Activated T-helper 17 cell treated with anti-CD3 and anti-CD28 coated beads, Interleukin-2, amount 50 U/mL, for 72 hours (primary cell): ENCODE measurements around the gene FGD4. TPM values are rescaled to one million over a fixed set of nuclear protein-coding genes. Genes with fewer than 3 reads are reported as not detected.

Experiments
- ATAC-seq: fragments of 150-1000 bp; cut with Tn5 transposase; replicated peaks from 2 replicates; pipeline ENCODE4 v1.10.0; 2021; ENCODE audit warnings: mild to moderate bottlenecking, moderate library complexity
- H3K27ac Mint-ChIP-seq: one replicate; pipeline ENCODE4 v1.8.0; 2022; ENCODE audit warnings: mixed read lengths
- H3K27me3 Mint-ChIP-seq: one replicate; pipeline ENCODE4 v1.8.0; 2022; ENCODE audit warnings: mixed read lengths
- H3K36me3 Mint-ChIP-seq: one replicate; pipeline ENCODE4 v1.8.0; 2022; ENCODE audit warnings: low read depth, mild to moderate bottlenecking, mixed read lengths
- H3K4me1 Mint-ChIP-seq: one replicate; pipeline ENCODE4 v1.8.0; 2022; ENCODE audit warnings: mixed read lengths
- H3K4me3 Mint-ChIP-seq: one replicate; pipeline ENCODE4 v1.8.0; 2022; ENCODE audit warnings: mild to moderate bottlenecking, mixed read lengths
- H3K9me3 Mint-ChIP-seq: one replicate; pipeline ENCODE4 v1.8.0; 2022; ENCODE audit warnings: mixed read lengths
- total RNA-seq, 2 donors: library from RNA; stranded (reverse); gene quantifications; one replicate each; pipeline ENCODE4 v1.2.3, GENCODE V29; 2022

The FGD4 gene
- total RNA-seq, 2 donors from 2014 or later: 0.21 to 0.32 TPM

- peak overlapping the region; percentile 20 for H3K4me3 Mint-ChIP-seq
- no peak overlapping the region for H3K27ac Mint-ChIP-seq
- H3K4me1 Mint-ChIP-seq: no peaks in the 10 kb centered on the region
- no peaks in the 10 kb centered on the region for H3K36me3 Mint-ChIP-seq
- ATAC-seq: no peak
- H3K9me3 Mint-ChIP-seq: no peaks in the 10 kb centered on the region
- H3K27me3 Mint-ChIP-seq: peaks cover 3% of the 10 kb centered on the region
Measured at GRCh38 chr12:32455607-32456071, 56.3 kb downstream of the FGD4 start.

DNA sequence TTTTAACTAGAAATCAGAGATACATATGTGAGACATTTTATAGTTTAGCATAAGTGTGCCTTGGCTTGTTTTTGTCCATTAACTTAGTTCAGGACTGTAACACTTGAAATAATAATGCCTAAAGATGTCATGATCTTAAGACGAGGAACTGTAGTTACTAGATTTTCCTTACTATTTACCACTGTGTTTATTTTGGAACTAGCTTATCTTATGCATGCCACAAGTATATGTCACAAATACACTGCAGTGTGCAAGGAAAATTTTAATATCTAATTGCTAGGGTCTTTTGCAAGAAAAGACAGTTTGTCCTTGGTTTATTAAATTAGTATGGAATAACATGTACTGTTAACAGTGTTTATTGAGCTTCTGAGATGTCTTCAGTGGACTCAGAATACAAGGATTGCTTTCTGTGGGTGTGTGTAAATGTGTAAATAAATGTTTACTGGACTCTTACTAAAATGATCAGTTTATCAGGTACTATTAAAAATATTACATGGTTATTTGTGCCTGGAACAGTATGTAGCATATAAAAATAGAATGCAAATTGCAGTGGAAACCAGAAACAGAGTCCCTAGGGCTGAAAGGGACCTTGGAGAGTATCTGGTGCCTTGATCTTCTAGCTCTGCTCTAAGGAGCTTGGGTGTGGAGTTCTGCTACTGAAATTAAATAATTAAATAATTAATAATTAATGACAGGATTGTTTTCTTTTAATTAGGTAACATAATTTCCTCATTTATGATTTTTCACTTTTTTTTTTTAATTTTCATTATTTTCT is 58.1 kb downstream of the FGD4 start:
- no peaks in the 10 kb centered on the region for H3K36me3 Mint-ChIP-seq
- H3K27ac Mint-ChIP-seq: no peak overlapping the region
- H3K4me1 Mint-ChIP-seq: no peaks in the 10 kb centered on the region
- no peaks in the 10 kb centered on the region for H3K9me3 Mint-ChIP-seq
- no peak overlapping the region for H3K4me3 Mint-ChIP-seq
- peaks cover 3% of the 10 kb centered on the region for H3K27me3 Mint-ChIP-seq
- no peak for ATAC-seq

GRCh38 chr12:32460638-32461037 is 61.3 kb downstream of the FGD4 start:
- no peaks in the 10 kb centered on the region for H3K4me1 Mint-ChIP-seq
- H3K27me3 Mint-ChIP-seq: no peaks in the 10 kb centered on the region
- H3K4me3 Mint-ChIP-seq: no peak overlapping the region
- ATAC-seq: no peak
- no peaks in the 10 kb centered on the region for H3K9me3 Mint-ChIP-seq
- H3K36me3 Mint-ChIP-seq: no peaks in the 10 kb centered on the region
- no peak overlapping the region for H3K27ac Mint-ChIP-seq

DNA sequence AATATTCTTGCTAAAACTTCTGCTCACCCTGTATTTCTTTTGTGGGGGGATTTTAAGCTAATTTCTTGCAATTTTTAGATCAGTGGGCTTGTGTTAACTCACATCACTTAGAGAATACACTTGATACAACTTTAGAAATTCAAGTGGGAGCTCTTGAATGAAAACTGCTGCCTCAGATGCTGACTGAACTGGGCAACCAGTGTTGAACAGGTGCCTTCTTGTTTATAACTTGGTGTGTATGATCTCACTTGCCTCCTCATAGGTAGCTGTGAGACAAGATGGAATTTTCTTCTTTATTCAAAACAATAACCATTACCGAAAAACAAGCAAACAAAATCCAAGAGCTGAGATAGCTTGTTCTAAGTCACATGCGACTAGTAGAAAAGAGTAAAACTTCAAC is 63.5 kb downstream of the FGD4 start:
- Mint-ChIP-seq H3K4me1 (no peaks in the 10 kb centered on the region), H3K27me3 (no peaks in the 10 kb centered on the region), H3K36me3 (no peaks in the 10 kb centered on the region), H3K4me3 (no peak overlapping the region), H3K9me3 (no peaks in the 10 kb centered on the region), H3K27ac (no peak overlapping the region)
- ATAC-seq: no peak

GRCh38 chr12:32466187-32466586 is 66.8 kb downstream of the FGD4 start:
- H3K36me3 Mint-ChIP-seq: no peaks in the 10 kb centered on the region
- no peak for ATAC-seq
- no peak overlapping the region for H3K27ac Mint-ChIP-seq
- H3K27me3 Mint-ChIP-seq: no peaks in the 10 kb centered on the region
- H3K4me3 Mint-ChIP-seq: no peak overlapping the region
- H3K4me1 Mint-ChIP-seq: no peaks in the 10 kb centered on the region
- H3K9me3 Mint-ChIP-seq: no peaks in the 10 kb centered on the region

DNA sequence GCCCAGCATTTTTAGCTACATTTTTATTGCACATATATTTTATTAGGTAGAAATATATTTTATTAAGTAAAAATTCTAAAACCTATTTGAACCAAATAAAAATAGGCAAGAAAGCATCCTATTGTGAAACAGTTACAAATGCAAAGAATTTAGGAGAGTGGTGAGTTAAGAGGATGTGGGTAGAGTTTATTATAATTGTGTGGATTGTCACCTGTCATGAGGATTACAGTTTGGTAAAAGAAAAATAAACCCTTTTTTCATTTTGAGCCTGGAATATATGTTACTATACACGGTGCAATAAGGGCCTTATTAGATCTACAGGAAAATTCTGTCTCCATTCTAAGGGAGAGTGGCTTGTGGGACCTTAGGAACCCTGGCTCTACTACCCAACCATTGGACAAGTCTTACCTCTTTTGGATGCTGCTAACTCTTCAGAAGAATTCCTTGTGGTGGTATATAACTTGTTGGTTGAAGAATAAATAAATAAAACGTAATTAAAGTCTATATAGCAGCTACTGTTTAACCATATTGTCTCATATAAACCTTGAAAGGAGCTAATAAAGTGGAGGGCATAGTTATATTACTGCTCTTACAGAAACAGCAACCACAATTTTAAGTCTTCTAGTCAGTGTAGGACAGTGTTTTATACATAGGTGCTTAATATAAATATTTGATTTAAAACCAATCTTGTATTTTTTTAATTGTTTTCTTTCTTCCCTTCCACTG is 67.8 kb downstream of the FGD4 start:
- Mint-ChIP-seq H3K4me3 (no peak overlapping the region), H3K9me3 (no peaks in the 10 kb centered on the region), H3K27me3 (no peaks in the 10 kb centered on the region), H3K27ac (no peak overlapping the region), H3K4me1 (no peaks in the 10 kb centered on the region), H3K36me3 (no peaks in the 10 kb centered on the region)
- no peak for ATAC-seq

GRCh38 chr12:32467959-32468863 is 68.9 kb downstream of the FGD4 start:
- Mint-ChIP-seq H3K27me3 (no peaks in the 10 kb centered on the region), H3K9me3 (no peaks in the 10 kb centered on the region), H3K27ac (no peak overlapping the region), H3K36me3 (no peaks in the 10 kb centered on the region), H3K4me1 (no peaks in the 10 kb centered on the region), H3K4me3 (no peak overlapping the region)
- ATAC-seq: no peak

DNA sequence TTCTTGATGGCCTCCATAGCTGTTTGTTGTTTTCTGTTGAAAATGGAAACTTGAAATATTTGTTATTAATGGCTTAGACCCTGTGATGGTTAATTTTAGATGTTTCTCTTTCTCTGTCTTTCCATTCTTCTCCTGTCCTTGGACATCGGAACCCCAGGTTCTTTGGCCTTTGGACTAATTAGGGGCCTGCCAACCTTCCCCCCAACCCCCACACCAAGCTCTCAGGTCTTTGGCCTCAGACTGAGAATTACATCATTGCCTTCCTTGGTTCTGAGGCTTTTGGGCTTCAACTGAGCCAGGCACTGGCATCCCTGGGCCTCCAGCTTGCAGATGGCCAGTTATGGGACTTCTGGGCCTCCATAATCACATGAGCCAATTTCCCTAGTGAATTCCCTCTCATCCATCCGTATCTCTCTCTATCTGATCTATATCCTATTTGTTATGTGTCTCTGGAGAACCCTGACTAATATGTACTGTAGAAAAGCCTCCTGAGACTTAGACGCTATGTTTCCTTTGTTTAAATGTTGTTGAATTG is 71.6 kb downstream of the FGD4 start:
- Mint-ChIP-seq H3K4me3 (no peak overlapping the region), H3K9me3 (no peaks in the 10 kb centered on the region), H3K36me3 (no peaks in the 10 kb centered on the region), H3K4me1 (no peaks in the 10 kb centered on the region), H3K27ac (no peak overlapping the region), H3K27me3 (no peaks in the 10 kb centered on the region)
- no peak for ATAC-seq

GRCh38 chr12:32471591-32472001 is 72.2 kb downstream of the FGD4 start:
- Mint-ChIP-seq H3K4me3 (no peak overlapping the region), H3K9me3 (no peaks in the 10 kb centered on the region), H3K36me3 (no peaks in the 10 kb centered on the region), H3K4me1 (no peaks in the 10 kb centered on the region), H3K27me3 (no peaks in the 10 kb centered on the region), H3K27ac (no peak overlapping the region)
- ATAC-seq: no peak

DNA sequence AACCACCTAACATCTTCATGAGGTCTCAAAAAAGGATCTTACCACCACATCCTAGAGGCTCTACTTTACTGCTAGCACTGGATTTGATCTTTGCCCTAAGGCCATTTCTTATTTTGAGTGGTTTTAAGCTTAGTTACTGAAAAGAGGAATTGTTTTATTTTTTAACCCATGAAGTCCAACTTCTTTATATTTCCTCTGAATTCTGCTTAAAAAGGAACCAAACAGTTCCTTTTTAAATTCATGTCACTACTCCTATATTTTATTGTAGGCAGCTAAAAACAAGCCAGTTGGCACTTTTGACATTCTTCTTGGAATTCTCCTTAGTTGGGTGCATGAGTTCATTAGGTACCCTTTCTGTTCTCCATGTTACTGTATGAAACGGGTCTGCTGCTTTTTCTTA is 76.4 kb downstream of the FGD4 start:
- no peaks in the 10 kb centered on the region for H3K9me3 Mint-ChIP-seq
- H3K27me3 Mint-ChIP-seq: no peaks in the 10 kb centered on the region
- no peak overlapping the region for H3K27ac Mint-ChIP-seq
- ATAC-seq: no peak
- H3K4me3 Mint-ChIP-seq: no peak overlapping the region
- no peaks in the 10 kb centered on the region for H3K36me3 Mint-ChIP-seq
- no peaks in the 10 kb centered on the region for H3K4me1 Mint-ChIP-seq

DNA sequence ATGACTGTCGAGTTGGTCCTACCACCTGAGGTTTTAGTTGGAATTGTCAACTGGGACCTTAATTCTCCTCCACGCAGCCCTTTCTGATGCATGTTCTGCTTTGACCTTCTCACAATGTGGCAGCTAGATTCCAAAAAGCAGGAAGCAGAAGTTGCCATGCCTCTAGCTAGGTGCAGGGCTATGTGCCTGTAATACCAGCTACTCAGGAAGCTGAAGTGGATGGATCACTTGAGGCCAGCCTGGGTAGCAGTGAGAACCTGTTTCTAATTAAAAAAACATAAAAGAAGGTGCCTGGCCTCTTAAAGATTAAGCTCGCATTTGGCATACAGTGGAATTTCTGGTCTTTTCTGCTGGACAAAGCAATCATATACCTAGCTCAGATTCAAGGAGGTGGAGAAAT is 77.1 kb downstream of the FGD4 start:
- no peaks in the 10 kb centered on the region for H3K4me1 Mint-ChIP-seq
- no peak overlapping the region for H3K4me3 Mint-ChIP-seq
- no peaks in the 10 kb centered on the region for H3K27me3 Mint-ChIP-seq
- no peaks in the 10 kb centered on the region for H3K9me3 Mint-ChIP-seq
- H3K36me3 Mint-ChIP-seq: no peaks in the 10 kb centered on the region
- ATAC-seq: no peak
- no peak overlapping the region for H3K27ac Mint-ChIP-seq

GRCh38 chr12:32477714-32478113 is 78.4 kb downstream of the FGD4 start:
- ATAC-seq: no peak
- no peaks in the 10 kb centered on the region for H3K9me3 Mint-ChIP-seq

GRCh38 chr12:32478166-32478565 is 78.8 kb downstream of the FGD4 start:
- Mint-ChIP-seq H3K27me3 (no peaks in the 10 kb centered on the region), H3K9me3 (no peaks in the 10 kb centered on the region), H3K27ac (no peak overlapping the region), H3K4me1 (no peaks in the 10 kb centered on the region), H3K4me3 (no peak overlapping the region), H3K36me3 (no peaks in the 10 kb centered on the region)
- ATAC-seq: no peak

More at GRCh38 chr12:32477714-32478113, 78.4 kb downstream of the FGD4 start:
- H3K27me3 Mint-ChIP-seq: no peaks in the 10 kb centered on the region
- H3K36me3 Mint-ChIP-seq: no peaks in the 10 kb centered on the region
- H3K27ac Mint-ChIP-seq: no peak overlapping the region
- H3K4me3 Mint-ChIP-seq: no peak overlapping the region
- no peaks in the 10 kb centered on the region for H3K4me1 Mint-ChIP-seq
